H9 (cell line): ENCODE results near the gene HMGCL. TPM values are rescaled to one million over a fixed set of nuclear protein-coding genes. Genes with fewer than 3 reads are reported as not detected.

Experiments used
- DNase-seq: peaks from one replicate; pipeline ENCODE4 v3.0.0-alpha.2; 2017
- H2AFZ ChIP-seq: one replicate; pipeline ENCODE4 v1.6.1; 2013; ENCODE audit warnings: mild to moderate bottlenecking, low read length, control low read depth, moderate library complexity
- H2AK5ac ChIP-seq: 2 replicates; pipeline ENCODE4 v1.6.1; 2013; ENCODE audit warnings: low read length, control low read depth, mixed read lengths; ENCODE audit not compliant: insufficient read length
- H2BK120ac ChIP-seq: one replicate; pipeline ENCODE4 v1.6.1; 2013; ENCODE audit warnings: low read depth, mild to moderate bottlenecking, low read length, control low read depth, inconsistent platforms; ENCODE audit not compliant: poor library complexity, severe bottlenecking
- H2BK12ac ChIP-seq: 2 replicates; pipeline ENCODE4 v1.6.1; 2013; ENCODE audit warnings: low read length, control low read depth, mixed read lengths, low read depth; ENCODE audit not compliant: insufficient read length
- H2BK15ac ChIP-seq: 2 replicates; pipeline ENCODE4 v1.6.1; 2013; ENCODE audit warnings: low read depth, low read length, control low read depth
- H2BK20ac ChIP-seq: one replicate; pipeline ENCODE4 v1.6.1; 2013; ENCODE audit warnings: low read depth, mild to moderate bottlenecking, low read length, control low read depth, inconsistent platforms; ENCODE audit not compliant: poor library complexity, severe bottlenecking
- H2BK5ac ChIP-seq: 2 replicates; pipeline ENCODE4 v1.6.1; 2013; ENCODE audit warnings: low read length, control low read depth, mixed read lengths; ENCODE audit not compliant: insufficient read length
- H3K14ac ChIP-seq: 2 replicates; pipeline ENCODE4 v1.6.1; 2013; ENCODE audit warnings: low read length, control low read depth; ENCODE audit not compliant: insufficient read depth
- H3K18ac ChIP-seq: 2 replicates; pipeline ENCODE4 v1.6.1; 2013; ENCODE audit warnings: low read depth, mild to moderate bottlenecking, mixed read lengths, low read length, control low read depth; ENCODE audit not compliant: insufficient read length
- H3K23ac ChIP-seq: 2 replicates; pipeline ENCODE4 v1.6.1; 2013; ENCODE audit warnings: low read length, control low read depth, mixed read lengths, low read depth; ENCODE audit not compliant: insufficient read length
- H3K23me2 ChIP-seq: 2 replicates; pipeline ENCODE4 v1.6.1; 2013; ENCODE audit warnings: low read depth, mild to moderate bottlenecking, mixed read lengths, low read length, control low read depth; ENCODE audit not compliant: insufficient read length, poor library complexity, severe bottlenecking
- H3K27ac ChIP-seq: 2 replicates; pipeline ENCODE4 v1.5.1; 2013; ENCODE audit warnings: low read length, control low read depth, mixed read lengths, low read depth; ENCODE audit not compliant: insufficient read length
- H3K27me3 ChIP-seq: 2 replicates; pipeline ENCODE4 v1.6.1; 2013; ENCODE audit warnings: low read length, control low read depth, inconsistent platforms; ENCODE audit not compliant: insufficient read depth
- H3K4ac ChIP-seq: 2 replicates; pipeline ENCODE4 v1.6.1; 2013; ENCODE audit warnings: low read depth, mild to moderate bottlenecking, control low read depth, inconsistent platforms, low read length, moderate library complexity
- H3K4me1 ChIP-seq: 2 replicates; pipeline ENCODE4 v1.6.1; 2013; ENCODE audit warnings: low read length, control low read depth, inconsistent platforms; ENCODE audit not compliant: insufficient read depth
- H3K4me2 ChIP-seq: 2 replicates; pipeline ENCODE4 v1.6.1; 2013; ENCODE audit warnings: low read length, control low read depth, mixed read lengths; ENCODE audit not compliant: insufficient read length, insufficient read depth
- H3K56ac ChIP-seq: 2 replicates; pipeline ENCODE4 v1.6.1; 2013; ENCODE audit warnings: low read depth, mild to moderate bottlenecking, mixed read lengths, low read length, control low read depth; ENCODE audit not compliant: insufficient read length
- H3K79me1 ChIP-seq: 2 replicates; pipeline ENCODE4 v1.6.1; 2013; ENCODE audit warnings: low read depth, mild to moderate bottlenecking, moderate library complexity, low read length, control low read depth, inconsistent platforms; ENCODE audit not compliant: insufficient read depth, poor library complexity, severe bottlenecking
- H3K79me2 ChIP-seq: 2 replicates; pipeline ENCODE4 v1.6.1; 2013; ENCODE audit warnings: low read length, control low read depth, inconsistent platforms; ENCODE audit not compliant: insufficient read depth
- H3K9ac ChIP-seq: 2 replicates; pipeline ENCODE4 v1.6.1; 2013; ENCODE audit warnings: low read length, control low read depth, mixed read lengths; ENCODE audit not compliant: insufficient read length; ENCODE audit errors: extremely low read depth
- H3K9me3 ChIP-seq: one replicate; pipeline ENCODE4 v1.6.1; 2013; ENCODE audit warnings: low read depth, low read length, inconsistent platforms; ENCODE audit not compliant: control insufficient read depth
- H3T11ph ChIP-seq: one replicate; pipeline ENCODE4 v1.6.1; 2013; ENCODE audit warnings: mild to moderate bottlenecking, low read length, control low read depth, inconsistent platforms
- H4K20me1 ChIP-seq: one replicate; pipeline ENCODE4 v1.6.1; 2013; ENCODE audit not compliant: control insufficient read depth, insufficient read length, insufficient read depth
- H4K5ac ChIP-seq: 2 replicates; pipeline ENCODE4 v1.6.1; 2013; ENCODE audit warnings: low read depth, mild to moderate bottlenecking, mixed read lengths, low read length, control low read depth; ENCODE audit not compliant: insufficient read length
- H4K8ac ChIP-seq: replicated peaks from 2 replicates; pipeline ENCODE4 v1.6.1; 2013; ENCODE audit warnings: low read length, control low read depth, mixed read lengths, low read depth; ENCODE audit not compliant: insufficient read length
- H4K91ac ChIP-seq: 2 replicates; pipeline ENCODE4 v1.6.1; 2013; ENCODE audit warnings: low read depth, mild to moderate bottlenecking, moderate library complexity, mixed read lengths, low read length, control low read depth; ENCODE audit not compliant: insufficient read length
- H3K27ac Mint-ChIP-seq, 3 experiments: 2 replicates in 2 of 3; 3 replicates in 1 of 3; pipeline ENCODE4 v1.8.0; 2020 to 2021; ENCODE audit warnings: mixed read lengths in 3 of 3, mild to moderate bottlenecking in 1 of 3, moderate library complexity in 1 of 3
- H3K27me3 Mint-ChIP-seq: 2 replicates; pipeline ENCODE4 v1.8.0; 2021; ENCODE audit warnings: low read depth, mild to moderate bottlenecking, moderate library complexity, mixed read lengths
- H3K36me3 Mint-ChIP-seq, 3 experiments: 2 replicates in 2 of 3; 3 replicates in 1 of 3; pipeline ENCODE4 v1.8.0; 2020 to 2021; ENCODE audit warnings: low read depth in 3 of 3, mixed read lengths in 3 of 3; ENCODE audit not compliant: insufficient read depth in 1 of 3
- H3K4me1 Mint-ChIP-seq, 2 experiments: 2 replicates each; pipeline ENCODE4 v1.8.0; 2020; ENCODE audit warnings: mixed read lengths in 2 of 2
- H3K4me3 Mint-ChIP-seq, 2 experiments: 2 replicates in 1 of 2; 3 replicates in 1 of 2; pipeline ENCODE4 v1.8.0; 2020 to 2021; ENCODE audit warnings: mild to moderate bottlenecking in 2 of 2, mixed read lengths in 2 of 2, moderate library complexity in 1 of 2
- H3K9me3 Mint-ChIP-seq, 2 experiments: 2 replicates in 1 of 2; 3 replicates in 1 of 2; pipeline ENCODE4 v1.8.0; 2020; ENCODE audit warnings: mild to moderate bottlenecking in 2 of 2, mixed read lengths in 2 of 2, moderate library complexity in 1 of 2
- CTCF ChIP-seq: fragments of 200-600 bp; sonication (generic); conservative IDR thresholded peaks from 3 replicates; pipeline ENCODE4 v1.8.0; 2021; ENCODE audit warnings: antibody characterized with exemption, mild to moderate bottlenecking
- WGBS: extraction: QIAGEN DNeasy Blood & Tissue Kit; methylation state at CpG from one replicate; pipeline ENCODE4 v1.1.7; 2013; ENCODE audit warnings: missing lambda C conversion rate, low lambda C conversion rate, mixed read lengths; ENCODE audit not compliant: insufficient read length; ENCODE audit errors: extremely low coverage; 5-methylcytosine and 5-hydroxymethylcytosine counted together
- total RNA-seq: library from RNA; stranded (reverse); gene quantifications from 2 replicates; pipeline ENCODE4 v1.2.1, GENCODE V29; 2021

The HMGCL gene
- total RNA-seq, 1 experiment from 2014 or later = 15.9 TPM

DNA sequence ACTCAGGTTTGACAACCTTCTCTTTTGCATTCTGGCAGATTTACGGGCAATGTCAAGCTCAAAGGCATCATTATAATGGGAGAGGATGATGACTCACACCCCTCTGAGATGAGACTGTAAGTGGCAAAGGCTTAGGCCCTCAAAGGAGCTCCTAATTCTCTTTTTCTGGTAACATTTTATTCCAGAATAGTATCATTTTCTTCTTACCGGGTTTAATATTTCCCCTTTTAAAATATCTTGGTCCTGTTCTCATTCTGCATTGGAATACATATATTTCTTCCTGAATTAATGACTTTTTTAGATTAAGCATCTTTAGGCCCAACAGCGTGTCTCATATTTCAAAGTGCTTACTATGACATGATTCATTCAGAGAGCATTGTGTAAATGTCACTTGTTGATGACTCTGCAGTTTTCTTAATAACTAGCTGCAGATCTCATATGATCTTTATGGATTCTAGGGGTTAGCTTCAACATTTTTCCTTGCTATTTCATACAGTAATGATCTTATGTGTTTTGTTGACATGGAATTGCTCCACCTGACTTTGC is 45.3 kb downstream of the HMGCL start:
- Histone ChIP-seq H4K5ac (no peak overlapping the region), H3K4me1 (no peaks in the 10 kb centered on the region; the same call in 1 of the 2 replicates), H3K56ac (no peak overlapping the region), H3T11ph (no peak overlapping the region), H2AFZ (no peak overlapping the region), H3K4me2 (peak overlapping the region; percentile 95), H2BK20ac (no peak overlapping the region), H3K79me1 (peaks cover 12% of the 10 kb centered on the region), H3K23ac (no peak overlapping the region), H3K18ac (no peak overlapping the region), H3K9me3 (no peaks in the 10 kb centered on the region), H2BK15ac (no peak overlapping the region), H3K23me2 (peaks cover 6% of the 10 kb centered on the region), H3K79me2 (peaks cover 10% of the 10 kb centered on the region; the same call in 1 of the 2 replicates), H4K20me1 (no peaks in the 10 kb centered on the region), H3K27me3 (no peaks in the 10 kb centered on the region), H3K27ac (no peak overlapping the region), H4K8ac (no peak overlapping the region), H3K9ac (no peak overlapping the region), H2BK12ac (no peak overlapping the region), H2BK5ac (no peak overlapping the region), H3K14ac (no peak overlapping the region), H2BK120ac (no peak overlapping the region), H2AK5ac (no peak overlapping the region), H3K4ac (no peak overlapping the region), H4K91ac (no peak overlapping the region)
- Mint-ChIP-seq H3K9me3 (no peaks in the 10 kb centered on the region), H3K4me1 (peaks cover 9 to 22% of the 10 kb centered on the region in 2 experiments), H3K36me3 (peaks cover 8 to 33% (median 27%) of the 10 kb centered on the region in 3 experiments), H3K27ac (no peak overlapping the region), H3K4me3 (peak overlapping the region; percentile 60 to 86), H3K27me3 (no peaks in the 10 kb centered on the region)
- no peak for DNase-seq
- no peak for TF ChIP-seq CTCF
- no CpG with 5 or more reads among the region's 3 CpGs for WGBS
